Measurements from ENCODE around the gene LRIG2.

DNA sequence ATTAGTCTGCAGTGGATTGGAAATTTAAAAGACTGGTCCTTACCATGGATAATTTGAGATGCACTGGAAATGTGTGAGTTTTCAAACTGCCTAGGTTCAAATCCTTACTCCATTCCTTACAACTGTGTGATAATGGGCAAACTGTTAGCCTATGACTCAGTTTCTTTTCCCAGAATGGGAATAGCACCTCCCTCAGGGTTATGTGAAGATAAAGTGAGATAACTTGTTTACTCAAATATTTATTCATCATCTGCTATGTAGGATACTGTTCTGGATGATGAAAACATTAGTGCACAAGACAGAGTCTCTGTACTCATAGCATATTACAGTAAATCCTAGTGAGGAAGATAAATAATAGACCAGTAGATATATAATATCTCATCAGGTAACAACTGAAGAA lies 28.6 kb downstream of the LRIG2 start:
- TF ChIP-seq, protein P1, sequence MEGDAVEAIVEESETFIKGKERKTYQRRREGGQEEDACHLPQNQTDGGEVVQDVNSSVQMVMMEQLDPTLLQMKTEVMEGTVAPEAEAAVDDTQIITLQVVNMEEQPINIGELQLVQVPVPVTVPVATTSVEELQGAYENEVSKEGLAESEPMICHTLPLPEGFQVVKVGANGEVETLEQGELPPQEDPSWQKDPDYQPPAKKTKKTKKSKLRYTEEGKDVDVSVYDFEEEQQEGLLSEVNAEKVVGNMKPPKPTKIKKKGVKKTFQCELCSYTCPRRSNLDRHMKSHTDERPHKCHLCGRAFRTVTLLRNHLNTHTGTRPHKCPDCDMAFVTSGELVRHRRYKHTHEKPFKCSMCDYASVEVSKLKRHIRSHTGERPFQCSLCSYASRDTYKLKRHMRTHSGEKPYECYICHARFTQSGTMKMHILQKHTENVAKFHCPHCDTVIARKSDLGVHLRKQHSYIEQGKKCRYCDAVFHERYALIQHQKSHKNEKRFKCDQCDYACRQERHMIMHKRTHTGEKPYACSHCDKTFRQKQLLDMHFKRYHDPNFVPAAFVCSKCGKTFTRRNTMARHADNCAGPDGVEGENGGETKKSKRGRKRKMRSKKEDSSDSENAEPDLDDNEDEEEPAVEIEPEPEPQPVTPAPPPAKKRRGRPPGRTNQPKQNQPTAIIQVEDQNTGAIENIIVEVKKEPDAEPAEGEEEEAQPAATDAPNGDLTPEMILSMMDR (IDR thresholded peaks at IDR 0.05): no peak
- no peak for TF ChIP-seq EP300 (IDR thresholded peaks at IDR 0.05; ENCODE audit: low read depth)
- no peak for TF ChIP-seq POLR2A (IDR thresholded peaks at IDR 0.05)

All from transverse colon (tissue), 3 donors.